Measurements from ENCODE around the gene DUSP2. TPM values are rescaled to one million over a fixed set of nuclear protein-coding genes. Genes with fewer than 3 reads are reported as not detected.

Gene DUSP2
- total RNA-seq, 2 donors from 2014 or later: 6.0 to 9.2 TPM

GRCh38 chr2:96180002-96180401 lies 34.8 kb upstream of the DUSP2 start:
- Histone ChIP-seq H3K4me3 (no peak overlapping the region), H3K9me3 (no peaks in the 10 kb centered on the region), H3K4me1 (no peaks in the 10 kb centered on the region), H3K27ac (no peak overlapping the region), H3K36me3 (replicated peaks in 1 of 2; ENCODE audit: insufficient read depth in 1 of 2, low read depth in 2 of 2) (peaks cover 0 to 2% of the 10 kb centered on the region in 2 donors), H3K27me3 (no peaks in the 10 kb centered on the region)
- intact Hi-C loops (cut with DNase I): no loop called here
- 92 to 100% methylated on average over 1 of the region's 1 CpG for WGBS, 2 donors
- TF ChIP-seq POLR2A (IDR thresholded peaks at IDR 0.05): no peak
- TF ChIP-seq, protein P1, sequence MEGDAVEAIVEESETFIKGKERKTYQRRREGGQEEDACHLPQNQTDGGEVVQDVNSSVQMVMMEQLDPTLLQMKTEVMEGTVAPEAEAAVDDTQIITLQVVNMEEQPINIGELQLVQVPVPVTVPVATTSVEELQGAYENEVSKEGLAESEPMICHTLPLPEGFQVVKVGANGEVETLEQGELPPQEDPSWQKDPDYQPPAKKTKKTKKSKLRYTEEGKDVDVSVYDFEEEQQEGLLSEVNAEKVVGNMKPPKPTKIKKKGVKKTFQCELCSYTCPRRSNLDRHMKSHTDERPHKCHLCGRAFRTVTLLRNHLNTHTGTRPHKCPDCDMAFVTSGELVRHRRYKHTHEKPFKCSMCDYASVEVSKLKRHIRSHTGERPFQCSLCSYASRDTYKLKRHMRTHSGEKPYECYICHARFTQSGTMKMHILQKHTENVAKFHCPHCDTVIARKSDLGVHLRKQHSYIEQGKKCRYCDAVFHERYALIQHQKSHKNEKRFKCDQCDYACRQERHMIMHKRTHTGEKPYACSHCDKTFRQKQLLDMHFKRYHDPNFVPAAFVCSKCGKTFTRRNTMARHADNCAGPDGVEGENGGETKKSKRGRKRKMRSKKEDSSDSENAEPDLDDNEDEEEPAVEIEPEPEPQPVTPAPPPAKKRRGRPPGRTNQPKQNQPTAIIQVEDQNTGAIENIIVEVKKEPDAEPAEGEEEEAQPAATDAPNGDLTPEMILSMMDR (IDR thresholded peaks at IDR 0.05): no peak
- DNase-seq: no peak
- ATAC-seq: no peak

DNA sequence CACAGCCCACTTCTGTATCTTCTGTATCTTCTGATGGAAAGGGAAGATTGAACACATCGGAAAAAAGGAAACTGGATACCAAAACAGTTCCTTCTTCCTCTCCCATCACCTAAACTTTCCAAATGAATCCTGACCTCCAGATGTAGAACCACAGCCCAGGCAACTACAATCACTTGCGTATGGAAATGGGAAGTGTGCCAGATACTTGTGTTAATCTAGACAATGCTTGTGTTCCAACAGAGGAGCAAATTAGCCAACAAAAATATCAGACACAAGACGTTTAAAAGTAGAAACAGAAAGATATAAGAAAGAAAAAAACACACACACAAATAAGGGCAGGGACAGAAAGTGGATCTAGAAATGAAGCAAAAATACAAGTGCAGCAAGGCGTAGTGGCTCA lies 31.4 kb upstream of the DUSP2 start:
- DNase-seq (no peak), ATAC-seq (no peak)
- no peaks in the 10 kb centered on the region for H3K4me1 ChIP-seq
- intact Hi-C loops (cut with DNase I): loop anchor here (10.0 kb wide), 1 partner anchor 62 kb away; the partner anchor contains the start of gene ADRA2B
- no peak overlapping the region for H3K4me3 ChIP-seq
- TF ChIP-seq, protein P1 (IDR thresholded peaks at IDR 0.05): no peak
- no peak for TF ChIP-seq POLR2A (IDR thresholded peaks at IDR 0.05)
- no peak overlapping the region for H3K27ac ChIP-seq
- no peaks in the 10 kb centered on the region for H3K9me3 ChIP-seq
- no peaks in the 10 kb centered on the region for H3K36me3 ChIP-seq (replicated peaks in 1 of 2; ENCODE audit: insufficient read depth in 1 of 2, low read depth in 2 of 2)
- no peaks in the 10 kb centered on the region for H3K27me3 ChIP-seq
- WGBS, 2 donors: 48 to 52% methylated on average over 4 of the region's 4 CpGs

GRCh38 chr2:96175951-96176350 lies 30.7 kb upstream of the DUSP2 start:
- no peak overlapping the region for H3K4me3 ChIP-seq
- no peaks in the 10 kb centered on the region for H3K27me3 ChIP-seq
- 76 to 85% methylated on average over 6 of the region's 6 CpGs for WGBS, 2 donors
- intact Hi-C loops (cut with DNase I): loop anchor here (10.0 kb wide), 1 partner anchor 61 kb away; the partner anchor contains the start of gene ADRA2B
- TF ChIP-seq, protein P1 (IDR thresholded peaks at IDR 0.05): no peak
- TF ChIP-seq POLR2A (IDR thresholded peaks at IDR 0.05): no peak
- H3K27ac ChIP-seq: no peak overlapping the region
- no peaks in the 10 kb centered on the region for H3K9me3 ChIP-seq
- H3K4me1 ChIP-seq: no peaks in the 10 kb centered on the region
- DNase-seq: no peak
- H3K36me3 ChIP-seq (replicated peaks in 1 of 2; ENCODE audit: insufficient read depth in 1 of 2, low read depth in 2 of 2): no peaks in the 10 kb centered on the region
- ATAC-seq: no peak

- WGBS, 2 donors: 41 to 50% methylated on average over 7 to 8 of the region's 8 CpGs
- H3K36me3 ChIP-seq (replicated peaks in 1 of 2; ENCODE audit: insufficient read depth in 1 of 2, low read depth in 2 of 2): no peaks in the 10 kb centered on the region
- DNase-seq (peak; percentile 81 to 85 (median 82)), ATAC-seq (peak; percentile 97)
- H3K4me3 ChIP-seq: no peak overlapping the region
- no peaks in the 10 kb centered on the region for H3K4me1 ChIP-seq
- H3K27ac ChIP-seq: no peak overlapping the region
- no peaks in the 10 kb centered on the region for H3K27me3 ChIP-seq
- intact Hi-C loops (cut with DNase I): loop anchor here (10.0 kb wide), 1 partner anchor 60 kb away; the partner anchor contains the start of gene ADRA2B
- TF ChIP-seq, protein P1 (IDR thresholded peaks at IDR 0.05): peak; percentile 67 to 92 (median 86)
- no peak for TF ChIP-seq POLR2A (IDR thresholded peaks at IDR 0.05)
- no peaks in the 10 kb centered on the region for H3K9me3 ChIP-seq
Measured at GRCh38 chr2:96174251-96175144, 29.3 kb upstream of the DUSP2 start.

All from body of pancreas (tissue), 4 donors.